H9 (cell line): ENCODE results near the gene PRKAR1A. TPM values are rescaled to one million over a fixed set of nuclear protein-coding genes. Genes with fewer than 3 reads are reported as not detected.

Experiments used
- DNase-seq: peaks from one replicate; pipeline ENCODE4 v3.0.0-alpha.2; 2017
- H2AFZ ChIP-seq: one replicate; pipeline ENCODE4 v1.6.1; 2013; ENCODE audit warnings: mild to moderate bottlenecking, low read length, control low read depth, moderate library complexity
- H2AK5ac ChIP-seq: 2 replicates; pipeline ENCODE4 v1.6.1; 2013; ENCODE audit warnings: low read length, control low read depth, mixed read lengths; ENCODE audit not compliant: insufficient read length
- H2BK120ac ChIP-seq: one replicate; pipeline ENCODE4 v1.6.1; 2013; ENCODE audit warnings: low read depth, mild to moderate bottlenecking, low read length, control low read depth, inconsistent platforms; ENCODE audit not compliant: poor library complexity, severe bottlenecking
- H2BK12ac ChIP-seq: 2 replicates; pipeline ENCODE4 v1.6.1; 2013; ENCODE audit warnings: low read length, control low read depth, mixed read lengths, low read depth; ENCODE audit not compliant: insufficient read length
- H2BK15ac ChIP-seq: 2 replicates; pipeline ENCODE4 v1.6.1; 2013; ENCODE audit warnings: low read depth, low read length, control low read depth
- H2BK20ac ChIP-seq: one replicate; pipeline ENCODE4 v1.6.1; 2013; ENCODE audit warnings: low read depth, mild to moderate bottlenecking, low read length, control low read depth, inconsistent platforms; ENCODE audit not compliant: poor library complexity, severe bottlenecking
- H2BK5ac ChIP-seq: 2 replicates; pipeline ENCODE4 v1.6.1; 2013; ENCODE audit warnings: low read length, control low read depth, mixed read lengths; ENCODE audit not compliant: insufficient read length
- H3K14ac ChIP-seq: 2 replicates; pipeline ENCODE4 v1.6.1; 2013; ENCODE audit warnings: low read length, control low read depth; ENCODE audit not compliant: insufficient read depth
- H3K18ac ChIP-seq: 2 replicates; pipeline ENCODE4 v1.6.1; 2013; ENCODE audit warnings: low read depth, mild to moderate bottlenecking, mixed read lengths, low read length, control low read depth; ENCODE audit not compliant: insufficient read length
- H3K23ac ChIP-seq: 2 replicates; pipeline ENCODE4 v1.6.1; 2013; ENCODE audit warnings: low read length, control low read depth, mixed read lengths, low read depth; ENCODE audit not compliant: insufficient read length
- H3K23me2 ChIP-seq: 2 replicates; pipeline ENCODE4 v1.6.1; 2013; ENCODE audit warnings: low read depth, mild to moderate bottlenecking, mixed read lengths, low read length, control low read depth; ENCODE audit not compliant: insufficient read length, poor library complexity, severe bottlenecking
- H3K27ac ChIP-seq: 2 replicates; pipeline ENCODE4 v1.5.1; 2013; ENCODE audit warnings: low read length, control low read depth, mixed read lengths, low read depth; ENCODE audit not compliant: insufficient read length
- H3K27me3 ChIP-seq: 2 replicates; pipeline ENCODE4 v1.6.1; 2013; ENCODE audit warnings: low read length, control low read depth, inconsistent platforms; ENCODE audit not compliant: insufficient read depth
- H3K4ac ChIP-seq: 2 replicates; pipeline ENCODE4 v1.6.1; 2013; ENCODE audit warnings: low read depth, mild to moderate bottlenecking, control low read depth, inconsistent platforms, low read length, moderate library complexity
- H3K4me1 ChIP-seq: 2 replicates; pipeline ENCODE4 v1.6.1; 2013; ENCODE audit warnings: low read length, control low read depth, inconsistent platforms; ENCODE audit not compliant: insufficient read depth
- H3K4me2 ChIP-seq: 2 replicates; pipeline ENCODE4 v1.6.1; 2013; ENCODE audit warnings: low read length, control low read depth, mixed read lengths; ENCODE audit not compliant: insufficient read length, insufficient read depth
- H3K56ac ChIP-seq: 2 replicates; pipeline ENCODE4 v1.6.1; 2013; ENCODE audit warnings: low read depth, mild to moderate bottlenecking, mixed read lengths, low read length, control low read depth; ENCODE audit not compliant: insufficient read length
- H3K79me1 ChIP-seq: 2 replicates; pipeline ENCODE4 v1.6.1; 2013; ENCODE audit warnings: low read depth, mild to moderate bottlenecking, moderate library complexity, low read length, control low read depth, inconsistent platforms; ENCODE audit not compliant: insufficient read depth, poor library complexity, severe bottlenecking
- H3K79me2 ChIP-seq: 2 replicates; pipeline ENCODE4 v1.6.1; 2013; ENCODE audit warnings: low read length, control low read depth, inconsistent platforms; ENCODE audit not compliant: insufficient read depth
- H3K9ac ChIP-seq: 2 replicates; pipeline ENCODE4 v1.6.1; 2013; ENCODE audit warnings: low read length, control low read depth, mixed read lengths; ENCODE audit not compliant: insufficient read length; ENCODE audit errors: extremely low read depth
- H3K9me3 ChIP-seq: one replicate; pipeline ENCODE4 v1.6.1; 2013; ENCODE audit warnings: low read depth, low read length, inconsistent platforms; ENCODE audit not compliant: control insufficient read depth
- H3T11ph ChIP-seq: one replicate; pipeline ENCODE4 v1.6.1; 2013; ENCODE audit warnings: mild to moderate bottlenecking, low read length, control low read depth, inconsistent platforms
- H4K20me1 ChIP-seq: one replicate; pipeline ENCODE4 v1.6.1; 2013; ENCODE audit not compliant: control insufficient read depth, insufficient read length, insufficient read depth
- H4K5ac ChIP-seq: 2 replicates; pipeline ENCODE4 v1.6.1; 2013; ENCODE audit warnings: low read depth, mild to moderate bottlenecking, mixed read lengths, low read length, control low read depth; ENCODE audit not compliant: insufficient read length
- H4K8ac ChIP-seq: replicated peaks from 2 replicates; pipeline ENCODE4 v1.6.1; 2013; ENCODE audit warnings: low read length, control low read depth, mixed read lengths, low read depth; ENCODE audit not compliant: insufficient read length
- H4K91ac ChIP-seq: 2 replicates; pipeline ENCODE4 v1.6.1; 2013; ENCODE audit warnings: low read depth, mild to moderate bottlenecking, moderate library complexity, mixed read lengths, low read length, control low read depth; ENCODE audit not compliant: insufficient read length
- H3K27ac Mint-ChIP-seq, 3 experiments: 2 replicates in 2 of 3; 3 replicates in 1 of 3; pipeline ENCODE4 v1.8.0; 2020 to 2021; ENCODE audit warnings: mixed read lengths in 3 of 3, mild to moderate bottlenecking in 1 of 3, moderate library complexity in 1 of 3
- H3K27me3 Mint-ChIP-seq: 2 replicates; pipeline ENCODE4 v1.8.0; 2021; ENCODE audit warnings: low read depth, mild to moderate bottlenecking, moderate library complexity, mixed read lengths
- H3K36me3 Mint-ChIP-seq, 3 experiments: 2 replicates in 2 of 3; 3 replicates in 1 of 3; pipeline ENCODE4 v1.8.0; 2020 to 2021; ENCODE audit warnings: low read depth in 3 of 3, mixed read lengths in 3 of 3; ENCODE audit not compliant: insufficient read depth in 1 of 3
- H3K4me1 Mint-ChIP-seq, 2 experiments: 2 replicates each; pipeline ENCODE4 v1.8.0; 2020; ENCODE audit warnings: mixed read lengths in 2 of 2
- H3K4me3 Mint-ChIP-seq, 2 experiments: 2 replicates in 1 of 2; 3 replicates in 1 of 2; pipeline ENCODE4 v1.8.0; 2020 to 2021; ENCODE audit warnings: mild to moderate bottlenecking in 2 of 2, mixed read lengths in 2 of 2, moderate library complexity in 1 of 2
- H3K9me3 Mint-ChIP-seq, 2 experiments: 2 replicates in 1 of 2; 3 replicates in 1 of 2; pipeline ENCODE4 v1.8.0; 2020; ENCODE audit warnings: mild to moderate bottlenecking in 2 of 2, mixed read lengths in 2 of 2, moderate library complexity in 1 of 2
- CTCF ChIP-seq: fragments of 200-600 bp; sonication (generic); conservative IDR thresholded peaks from 3 replicates; pipeline ENCODE4 v1.8.0; 2021; ENCODE audit warnings: antibody characterized with exemption, mild to moderate bottlenecking
- WGBS: extraction: QIAGEN DNeasy Blood & Tissue Kit; methylation state at CpG from one replicate; pipeline ENCODE4 v1.1.7; 2013; ENCODE audit warnings: missing lambda C conversion rate, low lambda C conversion rate, mixed read lengths; ENCODE audit not compliant: insufficient read length; ENCODE audit errors: extremely low coverage; 5-methylcytosine and 5-hydroxymethylcytosine counted together
- total RNA-seq: library from RNA; stranded (reverse); gene quantifications from 2 replicates; pipeline ENCODE4 v1.2.1, GENCODE V29; 2021

PRKAR1A gene
- total RNA-seq, 1 experiment from 2014 or later: 171 TPM

GRCh38 chr17:68598545-68598961, 86.3 kb downstream of the PRKAR1A start:
- Histone ChIP-seq H3K4me2 (no peak overlapping the region), H4K8ac (no peak overlapping the region), H2BK120ac (no peak overlapping the region), H3K79me2 (0 out of 2 replicates have a peak, but pooled peaks cover 1% of the 10 kb centered on the region), H3K23me2 (peaks cover 7% of the 10 kb centered on the region), H2AFZ (no peak overlapping the region), H3K9me3 (no peaks in the 10 kb centered on the region), H4K91ac (no peak overlapping the region), H3K14ac (no peak overlapping the region), H3K79me1 (no peaks in the 10 kb centered on the region), H2BK20ac (no peak overlapping the region), H4K20me1 (no peaks in the 10 kb centered on the region), H4K5ac (no peak overlapping the region), H2BK15ac (no peak overlapping the region), H3K4ac (no peak overlapping the region), H2BK12ac (no peak overlapping the region), H3K56ac (no peak overlapping the region), H3K27me3 (peaks cover 10% of the 10 kb centered on the region; the same call in 1 of the 2 replicates), H3T11ph (no peak overlapping the region), H3K27ac (no peak overlapping the region), H2AK5ac (no peak overlapping the region), H3K18ac (no peak overlapping the region), H2BK5ac (no peak overlapping the region), H3K23ac (no peak overlapping the region), H3K9ac (no peak overlapping the region), H3K4me1 (peaks cover 5% of the 10 kb centered on the region; the same call in 1 of the 2 replicates)
- H3K36me3 Mint-ChIP-seq: peaks cover 0 to 52% (median 30%) of the 10 kb centered on the region in 3 experiments; a peak in 6 of 7 replicates
- no peak for TF ChIP-seq CTCF
- H3K9me3 Mint-ChIP-seq: no peaks in the 10 kb centered on the region
- WGBS: no CpG with 5 or more reads among the region's 4 CpGs
- no peak overlapping the region for H3K27ac Mint-ChIP-seq
- no peak for DNase-seq
- peaks cover 28% of the 10 kb centered on the region for H3K27me3 Mint-ChIP-seq
- H3K4me1 Mint-ChIP-seq: peaks cover 40 to 54% of the 10 kb centered on the region in 2 experiments
- H3K4me3 Mint-ChIP-seq: peak overlapping the region in 1 of 2 experiments; percentile 94; a peak in 2 of 5 replicates
